Adrenal gland (tissue), 5 donors: ENCODE results near the gene ZNF17.

Source experiments
- CTCF ChIP-seq, 6 experiments: fragments of 450-650 bp in 4 of 6; fragments of 200-600 bp in 2 of 6; sonication (generic) in 1 of 6; IDR thresholded peaks; 1 replicate in 5 of 6; 2 replicates in 1 of 6; pipeline versions ENCODE4 v1.5.1 to v1.8.0; 2016 to 2021; ENCODE audit warnings: antibody characterized with exemption in 6 of 6, mild to moderate bottlenecking in 2 of 6, moderate library complexity in 1 of 6
- POLR2A ChIP-seq, 2 donors: fragments of 450-650 bp; IDR thresholded peaks; one replicate each; pipeline ENCODE4 v1.6.1; 2017; ENCODE audit warnings: antibody characterized with exemption in 2 of 2, mild to moderate bottlenecking in 2 of 2, moderate library complexity in 1 of 2
- donor health status: DM: no; HTN: no; CAD: no.

GRCh38 chr19:57437931-57438330 is 27.0 kb downstream of the ZNF17 start:
- TF ChIP-seq CTCF (IDR thresholded peaks at IDR 0.05) (no peak), POLR2A (IDR thresholded peaks at IDR 0.05) (no peak)
